HG02571 (cell line): ENCODE results near the gene TREX2.

Experiments used
- ATAC-seq: cut with Tn5 transposase; IDR thresholded peaks from one replicate; pipeline ENCODE4 v1.9.1; 2021; ENCODE audit warnings: mild to moderate bottlenecking, moderate library complexity; ENCODE audit not compliant: unreplicated experiment

The TREX2 gene

DNA sequence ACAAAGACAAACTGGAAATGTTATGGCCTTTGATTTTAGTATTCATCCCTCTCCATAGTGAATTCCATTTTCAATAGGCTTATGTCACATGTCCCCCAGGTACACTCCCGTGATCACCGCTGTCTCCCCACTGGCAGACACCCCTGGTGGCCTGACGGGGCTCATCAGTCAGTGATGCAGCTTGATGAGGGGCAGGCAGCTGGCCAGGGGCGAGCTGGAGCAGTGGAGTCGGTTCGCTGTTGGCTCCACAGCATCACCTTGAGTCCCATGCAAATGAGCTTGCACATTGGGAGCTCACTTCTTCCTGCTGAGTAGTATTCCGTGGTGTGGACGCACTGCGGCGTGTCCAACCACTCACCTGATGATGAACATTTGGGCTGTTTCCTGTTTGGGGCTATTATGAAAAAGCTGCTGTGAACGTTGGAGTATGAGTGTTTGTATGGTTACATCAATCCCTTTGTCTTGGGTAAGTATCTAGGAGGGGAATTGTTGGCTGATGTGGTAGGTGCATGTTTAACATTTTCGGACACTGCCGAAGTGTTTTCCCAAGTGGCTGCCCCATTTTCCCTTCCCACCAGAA is 5.2 kb downstream of the TREX2 start:
- no peak for ATAC-seq

GRCh38 chrX:153439977-153440376 is 5.9 kb downstream of the TREX2 start:
- no peak for ATAC-seq

- no peak for ATAC-seq
Observed at GRCh38 chrX:153438532-153438931, 7.3 kb downstream of the TREX2 start.

DNA sequence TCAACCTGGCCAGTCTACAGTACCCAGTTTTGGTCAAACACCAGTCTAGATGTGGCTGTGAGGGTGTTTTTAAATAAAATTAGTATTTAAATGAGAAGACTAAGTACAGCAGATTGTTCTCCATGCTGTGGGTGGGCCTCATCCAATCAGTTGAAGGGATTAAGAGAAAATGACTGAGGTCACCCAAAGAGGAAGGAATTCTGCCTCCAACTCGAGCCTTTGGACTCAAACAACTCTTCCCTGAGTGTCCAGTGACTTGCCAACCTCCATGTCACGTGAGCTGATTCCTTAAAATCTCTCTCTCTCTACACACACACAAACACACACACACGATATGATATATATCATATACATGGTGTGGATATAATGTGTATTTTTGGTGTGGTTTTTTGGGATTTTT is 10.0 kb downstream of the TREX2 start:
- no peak for ATAC-seq

GRCh38 chrX:153434801-153435200 is 11.1 kb downstream of the TREX2 start:
- ATAC-seq = no peak

GRCh38 chrX:153433781-153434285 is 12.0 kb downstream of the TREX2 start:
- ATAC-seq = no peak

DNA sequence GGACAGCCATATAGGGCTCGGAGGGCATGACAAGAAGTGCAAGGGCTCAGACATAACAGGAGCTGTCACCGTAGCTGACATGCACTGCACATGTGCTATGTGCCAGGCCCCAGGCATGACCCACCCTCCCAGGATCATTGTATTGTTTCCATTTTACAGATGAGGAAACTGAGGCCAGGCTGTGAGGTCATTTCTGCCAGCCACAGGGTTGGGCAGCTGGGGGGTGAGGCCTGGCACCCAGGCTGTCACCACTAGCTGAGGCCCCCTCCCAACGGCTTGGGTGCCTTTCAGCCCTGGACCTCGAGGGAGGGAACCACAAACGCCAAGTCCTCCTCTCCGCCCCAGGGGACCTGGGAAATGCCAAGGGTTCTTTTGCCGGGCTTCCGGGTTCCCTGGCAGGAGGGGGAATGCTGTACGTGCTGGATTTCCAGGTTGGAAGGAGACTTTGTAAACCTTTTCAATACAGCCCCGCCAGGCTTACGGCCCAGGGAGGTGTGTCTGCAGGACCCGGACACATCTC is 12.6 kb downstream of the TREX2 start:
- no peak for ATAC-seq

GRCh38 chrX:153430796-153431195 is 15.1 kb downstream of the TREX2 start:
- no peak for ATAC-seq

DNA sequence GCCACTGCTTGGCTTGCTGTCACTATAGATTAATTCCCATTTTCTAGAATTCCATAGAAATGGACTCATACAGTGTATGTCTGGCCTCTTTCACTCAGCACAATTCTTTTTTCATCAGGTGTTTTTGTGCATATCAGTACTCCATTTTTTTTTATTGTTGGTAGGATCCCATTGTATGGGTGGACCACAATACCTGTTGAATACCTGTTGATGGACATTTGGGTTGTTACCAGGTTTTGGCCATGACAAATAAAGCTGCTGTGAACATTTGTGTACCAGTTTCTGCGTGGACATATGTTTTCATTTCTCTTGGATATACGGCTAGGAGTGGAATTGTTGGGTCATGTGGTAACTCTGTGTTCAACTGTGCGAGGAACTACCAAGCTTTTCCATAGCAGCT is 19.7 kb downstream of the TREX2 start:
- ATAC-seq = no peak

GRCh38 chrX:153423652-153424051 is 22.2 kb downstream of the TREX2 start:
- no peak for ATAC-seq

- ATAC-seq = no peak
Observed at GRCh38 chrX:153421856-153422255, 24.0 kb downstream of the TREX2 start.

- ATAC-seq = no peak
Observed at GRCh38 chrX:153420851-153421599, 24.8 kb downstream of the TREX2 start.

DNA sequence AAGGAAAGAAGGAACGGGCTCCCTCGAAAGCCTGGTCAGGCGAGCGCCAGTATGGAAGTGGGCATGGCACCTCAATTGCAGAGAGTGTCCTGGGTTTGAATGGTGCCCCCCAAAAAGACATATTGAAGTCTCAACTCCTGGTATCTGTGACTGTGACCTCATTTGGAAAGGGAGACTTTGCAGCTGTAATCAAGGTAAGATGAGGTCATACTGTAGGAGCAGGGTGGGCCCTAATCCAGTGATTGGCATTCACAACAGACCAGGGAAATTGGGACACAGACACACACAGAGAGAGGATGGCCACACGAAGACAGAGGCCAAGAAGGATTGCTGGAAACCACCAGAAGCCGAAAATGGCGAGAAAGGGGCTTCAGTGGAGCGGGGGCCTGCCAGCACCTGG is 28.2 kb downstream of the TREX2 start:
- no peak for ATAC-seq

- ATAC-seq = no peak
Observed at GRCh38 chrX:153416781-153417450, 28.9 kb downstream of the TREX2 start.

DNA sequence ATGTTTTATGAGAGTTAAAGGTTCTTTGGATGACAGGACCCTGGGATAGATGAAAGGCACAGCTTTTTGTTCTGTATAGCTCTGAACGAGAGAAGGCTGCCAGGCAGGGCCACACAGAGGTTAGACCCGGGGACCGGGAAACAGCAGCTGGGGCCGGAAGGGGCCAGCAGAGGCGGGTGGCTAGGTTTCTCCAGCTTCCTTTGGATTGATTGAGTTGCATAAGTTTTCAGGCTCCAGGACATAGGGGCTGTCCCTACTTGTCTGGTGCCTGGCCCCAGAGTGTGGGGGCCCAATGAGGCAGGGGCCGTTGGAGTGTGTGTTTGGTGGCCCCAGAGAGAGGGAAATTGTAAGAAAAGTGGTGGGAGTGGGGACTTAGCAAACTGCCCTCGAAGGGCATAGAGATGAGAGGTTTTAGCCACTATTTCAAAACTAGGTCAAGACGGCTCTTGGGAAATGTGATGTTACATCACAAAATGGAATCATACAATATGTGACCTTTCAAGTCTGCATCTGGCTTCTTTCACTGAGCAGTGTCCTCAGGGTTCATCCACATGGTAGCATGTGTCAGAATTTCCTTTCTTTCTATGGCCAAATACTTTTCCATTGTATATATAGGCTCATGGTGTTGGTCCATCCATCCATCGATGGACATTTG is 30.9 kb downstream of the TREX2 start:
- ATAC-seq = no peak

DNA sequence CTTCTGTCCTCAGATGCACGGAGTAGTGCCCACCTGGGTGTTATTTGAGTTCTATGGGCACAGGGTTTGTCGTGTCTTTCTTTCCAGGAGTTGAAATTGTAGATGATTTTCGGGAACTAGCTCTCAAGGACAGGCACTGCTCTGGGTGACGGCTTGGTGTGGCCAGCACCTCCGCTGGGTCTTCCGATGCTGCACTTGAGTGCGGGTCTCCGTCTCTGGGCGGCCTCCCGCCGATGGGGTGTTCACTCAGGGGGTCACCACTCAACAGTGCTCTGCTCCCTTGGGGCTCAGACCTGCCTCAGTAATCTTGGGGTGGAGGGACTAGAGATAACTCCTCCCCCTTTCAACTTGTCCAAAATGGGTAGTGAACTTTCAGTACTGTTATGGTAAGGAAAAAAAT is 32.1 kb downstream of the TREX2 start:
- ATAC-seq = no peak

- ATAC-seq = no peak
Observed at GRCh38 chrX:153412746-153413720, 32.8 kb downstream of the TREX2 start.

- no peak for ATAC-seq
Observed at GRCh38 chrX:153411988-153412574, 33.8 kb downstream of the TREX2 start.

- no peak for ATAC-seq
Observed at GRCh38 chrX:153411255-153411987, 34.4 kb downstream of the TREX2 start, which contains the start of gene ZFP92. Gene ZFP92, plus strand, starts transcription at chrX:153411472. Its CDS starts 6,851 bp downstream, at chrX:153418323.
